HK-2 (cell line): Measurements from ENCODE around the gene RAB27B.

Source experiments
- DNase-seq: peaks from one replicate; pipeline ENCODE4 v3.0.0-alpha.2; 2018; ENCODE audit not compliant: unreplicated experiment

RAB27B gene

DNA sequence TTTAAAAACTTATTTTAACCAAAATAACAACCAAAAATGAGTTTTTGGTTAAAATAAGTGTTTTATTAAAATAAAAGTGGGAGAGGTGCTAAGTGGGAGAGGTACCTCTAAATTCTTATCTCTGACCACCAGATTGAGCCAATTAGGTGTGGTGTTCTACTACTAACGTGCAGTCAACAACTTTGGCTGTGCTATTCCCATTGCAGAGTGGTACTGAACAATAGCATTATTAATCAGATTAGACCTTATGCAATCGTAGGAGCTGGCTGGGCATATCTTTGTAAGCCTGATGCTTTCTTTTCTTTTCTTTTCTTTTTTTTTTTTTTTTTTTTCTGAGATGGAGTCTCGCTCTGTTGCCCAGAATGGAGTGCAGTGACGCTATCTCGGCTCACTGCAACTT lies 38.9 kb downstream of the RAB27B start:
- no peak for DNase-seq

GRCh38 chr18:54871231-54871630 lies 43.0 kb downstream of the RAB27B start:
- no peak for DNase-seq

DNA sequence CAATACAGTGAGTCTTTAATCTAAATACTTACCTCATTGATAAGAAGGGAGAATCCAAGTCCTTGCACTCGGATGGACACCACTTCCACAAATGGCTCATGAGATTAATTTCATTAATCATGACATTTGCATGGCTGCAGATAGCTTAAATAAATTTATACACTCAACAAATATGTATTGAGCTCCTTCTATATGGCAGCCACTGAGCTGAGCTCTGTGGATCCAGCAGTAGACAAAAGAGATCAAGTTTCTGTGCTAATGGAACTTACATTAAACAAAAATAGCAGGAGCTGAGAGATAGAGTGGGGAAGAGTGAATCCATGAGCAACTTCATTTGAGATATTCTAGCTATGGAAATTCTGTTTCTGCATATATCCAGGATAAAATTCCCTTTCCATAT lies 44.4 kb downstream of the RAB27B start:
- no peak for DNase-seq

- DNase-seq: no peak
Measured at GRCh38 chr18:54873884-54874255, 45.6 kb downstream of the RAB27B start.

GRCh38 chr18:54875063-54875462 lies 46.8 kb downstream of the RAB27B start:
- DNase-seq: no peak

DNA sequence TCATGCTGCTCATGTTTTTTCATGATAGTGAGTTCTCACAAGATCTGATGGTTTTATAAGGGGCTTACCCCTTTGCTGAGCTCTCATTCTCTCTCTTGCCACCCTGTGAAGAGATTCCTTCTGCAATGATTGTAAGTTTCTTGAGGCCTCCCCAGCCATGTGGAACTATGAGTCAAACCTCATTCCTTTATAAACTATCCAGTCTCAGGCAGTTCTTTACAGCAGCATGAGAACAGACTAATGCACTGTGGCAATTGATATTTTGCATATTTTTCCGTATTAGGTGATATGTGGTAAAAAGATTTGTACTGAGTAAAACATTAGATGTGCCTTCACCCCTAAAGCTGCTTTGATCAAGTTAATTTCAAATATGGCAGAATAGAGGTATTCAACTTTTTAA lies 48.8 kb downstream of the RAB27B start:
- no peak for DNase-seq

GRCh38 chr18:54878159-54878622 lies 49.9 kb downstream of the RAB27B start:
- no peak for DNase-seq

DNA sequence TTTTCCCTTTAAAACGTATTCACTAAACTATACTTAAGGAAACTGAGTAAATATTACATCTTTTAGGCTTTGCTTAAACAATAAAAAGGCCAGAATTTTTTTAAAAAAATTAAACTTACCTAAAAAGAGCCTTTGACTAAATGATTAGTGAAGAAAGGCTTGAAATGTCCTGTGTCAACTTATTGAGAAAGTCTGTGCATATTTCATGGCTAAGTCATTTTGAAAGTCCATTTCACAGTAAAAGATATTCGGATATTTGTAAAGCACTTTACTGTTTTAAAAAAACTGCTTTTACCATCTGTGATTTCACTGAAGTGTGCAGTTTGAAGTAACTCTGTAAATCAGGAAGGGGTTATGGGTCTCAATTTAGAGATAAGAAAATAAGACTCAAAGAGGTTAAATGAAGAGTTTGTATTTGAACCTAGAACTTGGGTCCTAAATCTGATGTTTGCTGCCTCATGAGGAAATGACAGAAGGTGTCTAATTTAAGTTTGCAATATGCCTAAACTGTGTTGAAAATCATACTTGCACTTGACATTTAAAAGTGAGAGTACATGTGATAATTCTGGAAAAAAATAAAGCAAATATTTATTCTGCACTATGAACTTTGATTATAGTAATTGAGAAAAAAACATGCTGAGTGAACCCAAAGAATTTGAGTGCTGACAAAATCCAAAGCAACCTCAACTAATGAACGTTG lies 50.5 kb downstream of the RAB27B start:
- no peak for DNase-seq

GRCh38 chr18:54879691-54880090 lies 51.4 kb downstream of the RAB27B start:
- DNase-seq: no peak

DNA sequence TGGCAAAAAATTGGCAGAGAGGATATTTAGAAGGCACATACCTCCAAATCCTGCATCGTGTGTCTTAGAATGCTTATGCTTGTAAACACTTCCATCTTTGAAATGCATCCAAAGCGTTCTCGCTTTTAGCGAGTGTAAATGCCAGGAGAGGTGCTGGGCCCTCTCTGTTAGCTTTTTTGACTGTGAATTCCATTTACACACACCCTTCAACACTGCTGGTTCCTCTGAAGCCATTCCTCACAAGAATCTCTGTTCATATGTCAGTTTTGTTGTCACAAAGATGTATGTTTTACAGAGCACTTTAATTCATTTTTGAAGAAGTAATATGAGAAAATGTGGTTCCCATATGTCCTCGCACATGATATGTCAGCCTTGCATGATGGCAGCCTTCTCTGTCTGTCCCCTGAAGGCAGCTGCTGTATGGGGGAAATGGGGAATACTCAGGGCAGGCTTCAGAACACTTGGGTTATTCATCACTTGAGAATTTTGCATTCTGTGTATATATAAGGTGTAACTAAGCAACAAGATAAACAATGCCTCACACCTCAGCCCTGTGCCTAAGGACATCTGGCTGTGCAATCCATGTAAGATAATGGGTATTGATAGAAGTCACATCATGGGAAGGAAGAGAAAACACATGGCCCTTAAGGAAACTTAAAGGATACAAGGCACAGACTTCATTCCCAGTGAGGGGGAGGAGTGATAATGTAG lies 52.3 kb downstream of the RAB27B start:
- no peak for DNase-seq

- no peak for DNase-seq
Measured at GRCh38 chr18:54881229-54881768, 53.0 kb downstream of the RAB27B start.

DNA sequence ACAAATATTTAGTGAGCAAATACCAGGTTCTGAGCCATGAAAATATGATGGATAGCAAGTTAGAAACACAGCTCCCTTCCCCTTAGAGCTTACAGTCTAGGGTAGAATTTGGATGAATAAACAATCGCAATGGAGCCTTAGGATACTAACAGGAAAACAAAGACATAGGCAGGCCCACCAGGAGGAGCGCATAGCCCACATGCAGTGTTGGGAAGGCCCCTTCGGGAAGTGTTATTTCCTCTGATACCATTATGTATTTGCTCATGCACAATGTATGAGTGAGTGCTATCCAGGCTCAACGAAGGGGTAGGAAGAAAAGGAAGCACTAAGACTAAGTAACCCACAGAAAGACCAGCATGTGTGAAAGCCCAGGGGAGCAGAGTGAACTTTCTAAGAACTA lies 54.0 kb downstream of the RAB27B start:
- DNase-seq: no peak

DNA sequence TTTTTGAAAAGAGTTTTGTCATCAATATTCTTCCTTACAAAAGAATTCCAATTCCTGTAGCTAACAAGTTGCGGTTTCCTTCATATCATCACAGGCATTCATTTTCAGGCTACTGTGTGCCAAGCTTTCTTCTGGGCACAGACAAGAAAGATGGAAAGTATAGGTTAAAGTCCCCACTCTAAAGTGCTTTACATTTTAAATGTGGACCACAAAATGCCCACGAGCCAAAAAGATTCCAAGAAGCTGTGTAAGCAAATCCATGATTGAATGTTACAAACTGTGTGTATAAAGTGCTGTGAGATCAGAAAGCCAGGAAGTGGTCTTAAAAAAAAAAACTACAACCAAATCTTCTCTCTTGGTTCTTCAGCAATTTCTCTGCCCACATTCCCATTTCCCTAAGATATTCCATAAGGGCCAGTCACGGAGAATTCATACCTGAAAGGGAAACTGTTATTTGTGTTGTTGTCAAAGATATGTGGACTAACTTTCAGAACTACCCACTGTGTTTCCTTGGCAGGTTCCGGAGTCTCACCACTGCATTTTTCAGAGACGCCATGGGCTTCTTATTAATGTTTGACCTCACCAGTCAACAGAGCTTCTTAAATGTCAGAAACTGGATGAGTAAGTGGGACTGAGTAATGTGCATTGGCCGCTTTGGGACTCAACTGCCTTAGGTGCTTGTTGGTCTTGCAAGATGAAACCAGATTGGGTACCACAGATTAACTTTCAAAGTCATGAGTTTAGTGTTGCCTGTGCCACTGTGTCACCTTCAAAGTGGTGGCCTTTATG lies 55.7 kb downstream of the RAB27B start:
- DNase-seq: peak; percentile 9

DNA sequence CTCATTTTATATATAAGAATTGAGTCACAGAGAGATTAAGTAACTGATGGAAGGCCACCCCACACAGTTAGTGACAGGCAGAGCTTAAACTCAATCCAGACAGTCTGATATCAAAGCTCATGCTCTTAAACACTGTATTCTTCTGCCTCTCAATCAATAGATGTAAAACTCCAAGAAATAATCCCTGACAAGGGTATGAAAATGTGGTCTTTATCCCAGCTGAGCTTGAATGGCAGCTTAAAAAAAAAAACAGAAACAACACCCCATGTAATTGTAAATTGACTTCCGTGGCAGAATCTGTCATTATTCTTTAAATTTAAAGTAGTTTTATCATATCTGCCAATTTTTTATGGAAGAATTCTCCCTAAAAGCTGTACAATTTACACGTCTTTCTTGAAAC lies 60.1 kb downstream of the RAB27B start:
- DNase-seq: no peak

- no peak for DNase-seq
Measured at GRCh38 chr18:54888933-54889332, 60.7 kb downstream of the RAB27B start.

DNA sequence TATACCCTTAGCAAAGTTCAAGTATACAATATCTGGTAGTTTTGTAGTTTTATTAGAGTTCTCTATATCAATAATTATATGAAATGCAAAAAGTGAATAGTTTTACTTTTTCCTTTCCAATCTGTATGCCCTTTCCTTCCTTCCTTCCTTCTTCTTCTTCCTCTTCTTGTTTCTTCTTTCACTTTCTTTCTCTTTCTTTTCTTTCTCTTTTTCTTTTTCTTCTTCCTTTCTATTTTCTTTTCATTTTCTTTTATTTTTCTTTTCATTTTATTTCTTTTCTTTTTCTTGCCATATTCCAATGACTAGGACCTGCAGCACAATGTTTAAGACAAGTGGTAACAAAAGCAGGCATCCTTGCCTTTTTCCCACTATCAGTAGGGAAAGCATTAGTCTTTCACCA lies 71.2 kb downstream of the RAB27B start:
- DNase-seq: no peak

- no peak for DNase-seq
Measured at GRCh38 chr18:54900290-54900689, 72.0 kb downstream of the RAB27B start.

DNA sequence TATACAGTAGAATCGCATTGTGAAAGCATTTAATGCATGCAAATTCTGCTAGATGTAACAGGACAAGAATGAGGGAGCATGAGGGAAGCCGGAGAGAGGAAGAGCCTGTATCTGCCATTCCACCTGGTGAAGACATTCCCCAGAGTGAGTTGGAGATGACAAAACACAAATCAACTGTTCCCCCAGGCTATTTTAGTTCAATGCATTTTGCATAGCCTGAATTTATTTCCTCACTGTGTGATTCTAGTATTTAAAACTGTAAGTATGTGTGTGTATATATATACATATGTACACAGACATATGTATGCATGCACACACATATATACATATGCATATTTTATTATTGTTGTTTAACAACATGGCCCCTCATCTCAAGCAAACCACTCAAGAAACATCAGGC lies 76.3 kb downstream of the RAB27B start:
- no peak for DNase-seq

DNA sequence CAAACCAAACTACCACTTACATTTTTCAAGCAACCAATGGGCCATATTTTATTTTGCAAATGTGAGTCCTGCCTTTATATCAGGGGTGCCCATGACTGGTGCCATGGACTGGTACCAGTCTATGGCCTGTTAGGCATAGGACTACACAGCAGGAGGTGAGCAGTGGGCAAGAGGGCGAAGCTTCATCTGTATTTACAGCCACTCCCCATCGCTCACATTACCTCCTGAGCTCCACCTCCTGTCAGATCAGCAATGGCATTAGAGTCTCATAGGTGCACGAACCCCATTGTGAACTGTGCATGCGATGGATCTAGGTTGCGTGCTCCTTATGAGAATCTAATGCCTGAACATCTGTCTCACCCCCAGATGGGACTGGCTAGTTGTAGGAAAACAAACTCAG lies 77.4 kb downstream of the RAB27B start:
- no peak for DNase-seq

GRCh38 chr18:54906331-54907185 lies 78.3 kb downstream of the RAB27B start:
- no peak for DNase-seq

GRCh38 chr18:54909538-54909937 lies 81.3 kb downstream of the RAB27B start:
- DNase-seq: no peak
